Measurements from ENCODE around the gene KCNMB2. TPM values are rescaled to one million over a fixed set of nuclear protein-coding genes. Genes with fewer than 3 reads are reported as not detected.

Gene KCNMB2
- total RNA-seq (not detected), polyA plus RNA-seq (not detected)

- Mint-ChIP-seq H3K4me3 (peak within 1 kb of the TSS in 5 of 8 donors; percentile 19 to 42 (median 41)), H3K9me3 (peaks cover 0 to 3% (median under 1%) of the 10 kb centered on the region in 8 donors), H3K27me3 (peaks cover 25 to 31% of the 10 kb centered on the region in 2 donors), H3K4me1 (peaks cover 0 to 9% (median 6%) of the 10 kb centered on the region in 4 donors), H3K27ac (no peak within 1 kb of the TSS), H3K36me3 (no peaks in the 10 kb centered on the region)
- H3K4me1 ChIP-seq (ENCODE audit: insufficient read depth, low read length), result peaks cover 3% of the 10 kb centered on the region
- no peak within 1 kb of the TSS for H3K27ac ChIP-seq (ENCODE audit: low read depth, low read length)
- H3K4me3 ChIP-seq (ENCODE audit: low read length in 2 of 2), result no peak within 1 kb of the TSS
- H3K9me3 ChIP-seq (ENCODE audit: control insufficient read depth in 1 of 2, low read length in 2 of 2), result no peaks in the 10 kb centered on the region
- intact Hi-C loops (cut with micrococcal nuclease), result no loop called here
- no peak for DNase-seq
- CTCF ChIA-PET (ENCODE audit: partially characterized antibody), result no interaction called here
- no peaks in the 10 kb centered on the region for H3K36me3 ChIP-seq (ENCODE audit: insufficient read depth, low read length)
- H3K27me3 ChIP-seq (ENCODE audit: insufficient read depth, low read length), result no peaks in the 10 kb centered on the region
- POLR2A ChIA-PET (ENCODE audit: partially characterized antibody), result no interaction called here
Observed at GRCh38 chr3:178536211-178537079, at the start of gene KCNMB2. TSS of gene KCNMB2 (plus strand) at chr3:178536436.

- CTCF ChIA-PET (ENCODE audit: partially characterized antibody), result no interaction called here
- POLR2A ChIA-PET (ENCODE audit: partially characterized antibody), result no interaction called here
Observed at GRCh38 chr3:178486903-178487302, 49.3 kb upstream of the KCNMB2 start.

GRCh38 chr3:178487752-178488151 lies 48.5 kb upstream of the KCNMB2 start:
- intact Hi-C loops (cut with micrococcal nuclease), result no loop called here
- no peaks in the 10 kb centered on the region for H3K9me3 ChIP-seq (ENCODE audit: control insufficient read depth in 1 of 2, low read length in 2 of 2)
- no peak overlapping the region for H3K4me3 ChIP-seq (ENCODE audit: low read length in 2 of 2)
- no peaks in the 10 kb centered on the region for H3K27me3 Mint-ChIP-seq
- H3K4me1 ChIP-seq (ENCODE audit: insufficient read depth, low read length), result no peaks in the 10 kb centered on the region
- no peaks in the 10 kb centered on the region for H3K9me3 Mint-ChIP-seq
- H3K4me1 Mint-ChIP-seq, result no peaks in the 10 kb centered on the region
- ChIA-PET CTCF (ENCODE audit: partially characterized antibody) (no interaction called here), POLR2A (ENCODE audit: partially characterized antibody) (no interaction called here)
- H3K27ac Mint-ChIP-seq, result no peak overlapping the region
- no peaks in the 10 kb centered on the region for H3K27me3 ChIP-seq (ENCODE audit: insufficient read depth, low read length)
- no peaks in the 10 kb centered on the region for H3K36me3 ChIP-seq (ENCODE audit: insufficient read depth, low read length)
- no peaks in the 10 kb centered on the region for H3K36me3 Mint-ChIP-seq
- no peak overlapping the region for H3K27ac ChIP-seq (ENCODE audit: low read depth, low read length)
- DNase-seq, result no peak
- no peak overlapping the region for H3K4me3 Mint-ChIP-seq

More at GRCh38 chr3:178486903-178487302, 49.3 kb upstream of the KCNMB2 start:
- Mint-ChIP-seq H3K36me3 (no peaks in the 10 kb centered on the region), H3K9me3 (no peaks in the 10 kb centered on the region), H3K4me3 (no peak overlapping the region), H3K27me3 (peaks cover 0 to 5% of the 10 kb centered on the region in 2 donors), H3K4me1 (no peaks in the 10 kb centered on the region), H3K27ac (no peak overlapping the region)
- Histone ChIP-seq H3K4me1 (ENCODE audit: insufficient read depth, low read length) (no peaks in the 10 kb centered on the region), H3K4me3 (ENCODE audit: low read length in 2 of 2) (no peak overlapping the region), H3K27me3 (ENCODE audit: insufficient read depth, low read length) (no peaks in the 10 kb centered on the region), H3K27ac (ENCODE audit: low read depth, low read length) (no peak overlapping the region), H3K36me3 (ENCODE audit: insufficient read depth, low read length) (no peaks in the 10 kb centered on the region), H3K9me3 (ENCODE audit: control insufficient read depth in 1 of 2, low read length in 2 of 2) (no peaks in the 10 kb centered on the region)
- no peak for DNase-seq
- intact Hi-C loops (cut with micrococcal nuclease), result no loop called here

GRCh38 chr3:178491751-178492150 lies 44.5 kb upstream of the KCNMB2 start:
- H3K36me3 ChIP-seq (ENCODE audit: insufficient read depth, low read length), result no peaks in the 10 kb centered on the region
- H3K9me3 ChIP-seq (ENCODE audit: control insufficient read depth in 1 of 2, low read length in 2 of 2), result no peaks in the 10 kb centered on the region
- H3K36me3 Mint-ChIP-seq, result no peaks in the 10 kb centered on the region
- H3K27ac ChIP-seq (ENCODE audit: low read depth, low read length), result no peak overlapping the region
- H3K27me3 Mint-ChIP-seq, result no peaks in the 10 kb centered on the region
- no peaks in the 10 kb centered on the region for H3K4me1 ChIP-seq (ENCODE audit: insufficient read depth, low read length)
- H3K4me1 Mint-ChIP-seq, result no peaks in the 10 kb centered on the region
- ChIA-PET POLR2A (ENCODE audit: partially characterized antibody) (no interaction called here), CTCF (ENCODE audit: partially characterized antibody) (no interaction called here)
- peaks cover 0 to 7% (median 0%) of the 10 kb centered on the region in 8 donors for H3K9me3 Mint-ChIP-seq
- DNase-seq, result no peak
- intact Hi-C loops (cut with micrococcal nuclease), result no loop called here
- H3K27ac Mint-ChIP-seq, result no peak overlapping the region
- no peak overlapping the region for H3K4me3 ChIP-seq (ENCODE audit: low read length in 2 of 2)
- no peaks in the 10 kb centered on the region for H3K27me3 ChIP-seq (ENCODE audit: insufficient read depth, low read length)
- no peak overlapping the region for H3K4me3 Mint-ChIP-seq

GRCh38 chr3:178492491-178492890 lies 43.7 kb upstream of the KCNMB2 start:
- H3K9me3 ChIP-seq (ENCODE audit: control insufficient read depth in 1 of 2, low read length in 2 of 2), result no peaks in the 10 kb centered on the region
- H3K27ac ChIP-seq (ENCODE audit: low read depth, low read length), result no peak overlapping the region
- intact Hi-C loops (cut with micrococcal nuclease), result no loop called here
- DNase-seq, result no peak
- H3K27me3 ChIP-seq (ENCODE audit: insufficient read depth, low read length), result no peaks in the 10 kb centered on the region
- Mint-ChIP-seq H3K27me3 (no peaks in the 10 kb centered on the region), H3K27ac (no peak overlapping the region), H3K36me3 (no peaks in the 10 kb centered on the region), H3K9me3 (peaks cover 0 to 7% (median 2%) of the 10 kb centered on the region in 8 donors), H3K4me3 (no peak overlapping the region), H3K4me1 (no peaks in the 10 kb centered on the region)
- H3K4me1 ChIP-seq (ENCODE audit: insufficient read depth, low read length), result no peaks in the 10 kb centered on the region
- no peak overlapping the region for H3K4me3 ChIP-seq (ENCODE audit: low read length in 2 of 2)
- CTCF ChIA-PET (ENCODE audit: partially characterized antibody), result no interaction called here
- H3K36me3 ChIP-seq (ENCODE audit: insufficient read depth, low read length), result no peaks in the 10 kb centered on the region
- POLR2A ChIA-PET (ENCODE audit: partially characterized antibody), result no interaction called here

- intact Hi-C loops (cut with micrococcal nuclease), result no loop called here
- no peaks in the 10 kb centered on the region for H3K4me1 Mint-ChIP-seq
- Histone ChIP-seq H3K4me1 (ENCODE audit: insufficient read depth, low read length) (no peaks in the 10 kb centered on the region), H3K9me3 (ENCODE audit: control insufficient read depth in 1 of 2, low read length in 2 of 2) (no peaks in the 10 kb centered on the region), H3K27me3 (ENCODE audit: insufficient read depth, low read length) (no peaks in the 10 kb centered on the region), H3K27ac (ENCODE audit: low read depth, low read length) (no peak overlapping the region), H3K36me3 (ENCODE audit: insufficient read depth, low read length) (no peaks in the 10 kb centered on the region), H3K4me3 (ENCODE audit: low read length in 2 of 2) (no peak overlapping the region)
- no peaks in the 10 kb centered on the region for H3K27me3 Mint-ChIP-seq
- CTCF ChIA-PET (ENCODE audit: partially characterized antibody), result no interaction called here
- peaks cover 0 to 9% (median 3%) of the 10 kb centered on the region in 8 donors for H3K9me3 Mint-ChIP-seq
- no peak for DNase-seq
- no peak overlapping the region for H3K27ac Mint-ChIP-seq
- no peaks in the 10 kb centered on the region for H3K36me3 Mint-ChIP-seq
- no peak overlapping the region for H3K4me3 Mint-ChIP-seq
- POLR2A ChIA-PET (ENCODE audit: partially characterized antibody), result no interaction called here
Observed at GRCh38 chr3:178494386-178494785, 41.9 kb upstream of the KCNMB2 start.

GRCh38 chr3:178496911-178497310 lies 39.3 kb upstream of the KCNMB2 start:
- no peak overlapping the region for H3K27ac ChIP-seq (ENCODE audit: low read depth, low read length)
- H3K4me3 Mint-ChIP-seq, result no peak overlapping the region
- H3K9me3 Mint-ChIP-seq, result peaks cover 0 to 9% (median 3%) of the 10 kb centered on the region in 8 donors
- CTCF ChIA-PET (ENCODE audit: partially characterized antibody), result no interaction called here
- H3K36me3 Mint-ChIP-seq, result no peaks in the 10 kb centered on the region
- H3K4me3 ChIP-seq (ENCODE audit: low read length in 2 of 2), result no peak overlapping the region
- H3K9me3 ChIP-seq (ENCODE audit: control insufficient read depth in 1 of 2, low read length in 2 of 2), result no peaks in the 10 kb centered on the region
- H3K27ac Mint-ChIP-seq, result no peak overlapping the region
- no peaks in the 10 kb centered on the region for H3K4me1 Mint-ChIP-seq
- H3K36me3 ChIP-seq (ENCODE audit: insufficient read depth, low read length), result no peaks in the 10 kb centered on the region
- POLR2A ChIA-PET (ENCODE audit: partially characterized antibody), result no interaction called here
- H3K27me3 ChIP-seq (ENCODE audit: insufficient read depth, low read length), result no peaks in the 10 kb centered on the region
- H3K4me1 ChIP-seq (ENCODE audit: insufficient read depth, low read length), result no peaks in the 10 kb centered on the region
- DNase-seq, result no peak
- H3K27me3 Mint-ChIP-seq, result no peaks in the 10 kb centered on the region
- intact Hi-C loops (cut with micrococcal nuclease), result no loop called here
